Measurements from ENCODE around the gene ZRANB3.
"Not testable (repeated sequence)": the region's sequence is repeated elsewhere in the genome, so short reads cannot be mapped to it uniquely, and the experiment has no call there.

ZRANB3 gene

DNA sequence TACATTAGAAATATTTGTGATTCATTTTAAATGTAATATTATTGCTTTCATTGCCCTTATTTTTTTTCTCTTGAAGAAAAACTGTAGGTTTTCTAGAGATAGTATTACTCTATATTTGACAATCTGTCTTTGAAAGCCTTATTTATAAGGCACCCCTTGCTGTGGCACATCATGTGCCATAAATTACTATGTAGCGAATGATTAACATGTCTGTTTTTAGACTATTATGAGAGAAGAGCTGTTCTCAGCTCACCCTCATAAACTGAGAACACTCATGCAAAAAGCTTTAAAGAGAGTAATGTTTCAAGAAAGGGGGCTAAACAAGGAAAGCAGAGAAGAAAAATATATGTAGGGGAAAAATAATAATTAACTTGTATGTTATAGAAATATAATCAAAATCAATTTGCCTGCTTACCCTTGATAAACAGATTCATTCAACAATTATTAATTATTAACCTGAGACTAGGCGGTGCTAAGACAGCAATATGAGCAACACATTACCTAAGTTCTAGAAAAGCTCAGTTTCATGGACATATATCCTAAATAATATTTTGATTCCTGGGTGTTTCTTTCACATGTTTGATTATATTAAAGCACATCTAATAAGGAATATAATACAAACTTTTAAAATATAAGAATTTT lies 409.9 kb downstream of the ZRANB3 start:
- no peak for DNase-seq

DNA sequence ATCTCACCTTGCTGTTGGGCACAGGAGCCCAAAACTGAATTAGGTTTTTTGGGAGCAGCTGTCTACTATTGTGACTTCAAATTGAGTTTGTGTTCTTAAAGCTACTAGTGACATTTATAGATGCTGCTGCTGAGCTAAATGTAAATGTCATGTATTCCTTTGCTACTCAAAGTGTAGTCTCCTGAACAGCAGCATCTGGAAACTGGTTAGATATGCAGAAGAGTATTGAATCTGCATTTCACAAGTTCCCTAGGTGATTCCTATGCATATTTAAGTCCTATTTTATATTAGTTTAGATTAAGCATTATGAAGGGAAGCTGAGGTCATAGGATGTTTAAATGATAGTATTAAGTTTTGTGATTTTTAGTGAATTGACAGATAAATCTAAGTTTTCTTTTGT lies 411.4 kb downstream of the ZRANB3 start:
- no peak for DNase-seq

DNA sequence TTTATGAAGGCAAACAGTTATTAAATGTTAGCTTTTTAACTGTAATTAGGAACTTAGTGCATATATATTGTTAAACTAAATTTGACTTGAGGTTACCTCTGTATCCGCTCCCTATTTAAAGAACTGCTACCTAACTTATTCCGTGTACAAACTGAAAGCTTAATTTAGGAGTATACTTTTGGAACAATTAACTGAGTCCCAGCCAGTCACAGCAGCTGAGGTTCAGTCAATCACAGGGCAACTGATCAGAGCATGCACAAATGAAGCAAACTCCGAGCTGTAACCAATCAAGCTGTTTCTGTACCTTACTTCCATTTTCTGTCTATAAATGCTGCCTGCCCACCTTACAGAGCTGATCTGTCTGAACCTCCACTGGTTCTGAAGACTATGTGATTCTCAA lies 417.7 kb downstream of the ZRANB3 start:
- DNase-seq, result no peak

DNA sequence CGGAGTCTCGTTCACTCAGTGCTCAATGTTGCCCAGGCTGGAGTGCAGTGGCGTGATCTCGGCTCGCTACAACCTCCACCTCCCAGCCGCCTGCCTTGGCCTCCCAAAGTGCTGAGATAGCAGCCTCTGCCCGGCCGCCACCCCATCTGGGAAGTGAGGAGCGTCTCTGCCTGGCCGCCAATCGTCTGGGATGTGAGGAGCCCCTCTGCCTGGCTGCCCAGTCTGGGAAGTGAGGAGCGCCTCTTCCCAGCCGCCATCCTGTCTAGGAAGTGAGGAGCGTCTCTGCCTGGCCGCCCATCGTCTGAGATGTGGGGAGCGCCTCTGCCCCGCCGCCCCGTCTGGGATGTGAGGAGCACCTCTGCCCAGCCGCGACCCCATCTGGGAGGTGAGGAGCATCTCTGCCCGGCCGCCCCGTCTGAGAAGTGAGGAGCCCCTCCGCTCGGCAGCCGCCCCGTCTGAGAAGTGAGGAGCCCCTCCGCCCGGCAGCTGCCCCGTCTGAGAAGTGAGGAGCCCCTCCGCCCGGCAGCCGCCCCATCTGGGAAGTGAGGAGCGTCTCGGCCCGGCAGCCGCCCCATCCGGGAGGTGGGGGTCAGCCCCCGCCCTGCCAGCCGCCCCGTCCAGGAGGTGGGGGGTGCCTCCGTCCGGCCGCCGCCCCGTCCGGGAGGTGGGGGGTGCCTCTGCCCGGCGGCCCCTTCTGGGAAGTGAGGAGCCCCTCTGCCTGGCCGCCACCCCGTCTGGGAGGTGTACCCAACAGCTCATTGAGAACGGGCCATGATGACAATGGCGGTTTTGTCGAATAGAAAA lies 425.3 kb downstream of the ZRANB3 start:
- not testable (repeated sequence) for DNase-seq

DNA sequence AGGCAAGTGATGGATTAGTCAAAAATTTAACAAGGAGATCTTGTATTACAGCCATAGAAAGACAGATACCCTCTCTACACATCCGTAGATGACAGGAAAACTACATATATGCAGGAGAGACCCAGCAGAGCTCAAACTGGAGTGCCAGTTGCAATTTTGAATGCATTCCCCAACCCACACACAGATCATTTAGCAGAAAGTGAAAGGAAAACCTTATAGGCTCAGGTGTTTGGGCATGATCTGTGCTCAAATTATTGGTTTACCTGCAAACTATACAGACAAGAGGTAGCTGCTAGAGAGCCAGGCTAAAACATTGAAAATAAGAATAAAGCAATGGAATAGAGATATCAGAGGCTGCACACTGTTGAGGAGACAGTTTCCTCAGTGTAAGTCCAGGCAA lies 427.2 kb downstream of the ZRANB3 start:
- DNase-seq, result no peak

DNA sequence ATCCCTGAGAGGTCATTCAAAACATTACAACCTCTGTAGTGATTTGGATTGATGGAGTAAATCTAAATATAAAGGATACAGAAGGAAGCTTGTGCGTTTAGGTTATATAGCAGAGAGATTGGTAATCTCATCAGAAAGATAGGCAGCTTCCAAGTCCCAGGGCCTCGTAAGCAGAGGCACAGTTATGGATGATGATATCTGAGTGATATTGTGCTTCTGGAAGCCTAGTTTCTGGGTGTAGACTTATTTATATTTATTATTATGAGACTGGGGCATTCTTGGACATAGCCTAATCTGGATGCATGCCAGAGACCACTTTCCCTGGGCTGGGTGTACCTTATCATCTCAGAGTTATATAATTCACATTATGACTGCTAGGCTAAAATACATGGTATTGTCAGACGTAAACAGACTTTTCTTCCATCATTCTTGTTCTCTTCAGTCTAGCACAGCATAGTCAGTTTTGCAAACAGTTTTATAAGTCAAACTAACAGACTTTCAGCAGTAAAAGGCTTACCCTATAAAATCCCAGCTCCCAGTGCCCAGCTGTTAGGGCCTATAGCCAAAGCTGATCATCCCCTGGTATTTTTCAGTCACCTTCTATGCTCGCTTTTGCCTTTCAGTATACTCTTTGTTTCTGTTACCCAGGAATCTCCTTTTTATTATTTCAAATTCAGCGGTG lies 431.1 kb downstream of the ZRANB3 start:
- DNase-seq, result no peak

DNA sequence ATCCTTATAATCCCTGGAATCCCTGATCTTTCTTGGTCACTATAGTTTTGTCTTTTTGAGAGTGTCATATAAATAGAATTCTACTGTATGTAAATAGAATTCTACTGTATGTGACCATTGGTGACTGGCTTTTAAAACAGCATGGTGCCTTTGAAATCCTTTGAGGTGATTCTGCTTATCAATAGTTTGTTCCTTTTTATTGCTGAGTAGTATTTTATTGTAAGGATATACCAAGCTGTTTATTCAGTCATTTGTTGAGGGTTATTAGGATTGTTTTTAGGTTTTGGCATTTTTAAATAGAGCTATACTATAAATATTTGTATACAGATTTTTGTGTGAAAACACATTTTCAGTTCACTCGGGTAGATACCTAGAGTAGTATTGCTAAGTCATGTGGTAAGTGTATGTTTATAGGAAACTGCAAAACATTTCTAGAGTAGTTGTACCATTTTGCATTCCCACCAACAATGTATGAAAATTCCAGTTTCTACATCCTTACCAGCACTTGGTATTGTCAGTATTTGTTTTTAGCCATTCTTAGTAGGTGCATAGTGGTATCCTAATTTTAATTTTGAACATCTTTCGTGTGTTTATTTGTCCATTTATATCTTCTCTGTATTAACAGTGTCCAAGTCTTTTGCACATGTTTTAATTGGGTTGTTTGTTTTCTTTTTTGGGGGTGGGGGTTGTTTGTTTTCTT lies 433.3 kb downstream of the ZRANB3 start:
- no peak for DNase-seq

DNA sequence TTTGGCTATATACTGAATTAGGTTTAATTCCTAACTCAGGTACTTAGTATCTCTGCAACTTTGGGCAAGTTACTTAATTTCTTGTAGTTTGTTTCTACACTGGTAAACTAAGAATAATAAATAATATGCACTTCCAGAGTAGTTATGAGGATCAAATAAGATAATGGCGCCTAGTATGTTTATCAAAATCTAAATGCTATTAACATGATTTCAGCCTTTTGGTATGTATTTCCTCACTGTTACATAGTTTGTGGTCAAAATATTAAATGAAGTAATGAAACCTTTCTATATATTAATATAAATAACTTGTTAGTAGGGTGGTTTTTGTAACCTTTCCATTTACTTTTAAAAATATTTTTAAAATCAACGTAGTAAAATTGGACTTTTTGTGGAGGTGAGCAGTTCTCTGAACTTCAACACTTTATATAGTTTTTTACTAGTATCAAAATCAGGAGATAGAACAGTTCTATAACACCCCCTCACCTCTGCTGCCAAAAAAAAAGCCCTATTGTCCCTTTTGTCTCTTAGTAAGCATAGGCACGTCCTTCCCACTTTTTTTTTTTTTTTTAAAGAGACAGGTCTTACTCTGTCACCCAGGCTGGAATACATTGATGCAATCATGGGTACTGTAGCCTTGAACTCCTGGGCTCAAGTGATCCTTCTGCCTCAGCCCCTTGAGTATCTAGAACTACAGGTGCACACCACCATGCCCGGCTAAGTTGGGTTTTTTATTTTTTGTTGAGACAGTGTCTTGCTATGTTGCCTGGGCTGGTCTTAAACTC lies 434.2 kb downstream of the ZRANB3 start:
- DNase-seq, result no peak

DNA sequence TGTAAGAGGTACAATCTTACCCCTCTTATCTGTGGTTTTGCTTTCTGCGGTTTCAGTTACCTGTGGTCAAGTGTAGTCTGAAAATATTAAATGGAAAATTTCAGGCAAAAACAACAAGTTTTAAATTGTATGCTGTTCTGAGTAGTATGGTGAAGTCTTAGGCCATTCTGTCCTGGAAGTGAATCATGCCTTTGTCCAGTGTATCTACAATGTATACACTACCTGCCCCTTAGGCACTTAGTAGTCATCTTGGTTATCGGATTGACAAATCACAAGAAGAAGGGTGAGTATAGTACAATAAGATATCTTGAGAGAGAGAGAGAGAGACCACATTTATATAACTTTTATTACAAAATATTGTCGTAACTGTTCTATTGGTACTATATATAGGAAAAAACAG lies 435.4 kb downstream of the ZRANB3 start:
- no peak for DNase-seq

DNA sequence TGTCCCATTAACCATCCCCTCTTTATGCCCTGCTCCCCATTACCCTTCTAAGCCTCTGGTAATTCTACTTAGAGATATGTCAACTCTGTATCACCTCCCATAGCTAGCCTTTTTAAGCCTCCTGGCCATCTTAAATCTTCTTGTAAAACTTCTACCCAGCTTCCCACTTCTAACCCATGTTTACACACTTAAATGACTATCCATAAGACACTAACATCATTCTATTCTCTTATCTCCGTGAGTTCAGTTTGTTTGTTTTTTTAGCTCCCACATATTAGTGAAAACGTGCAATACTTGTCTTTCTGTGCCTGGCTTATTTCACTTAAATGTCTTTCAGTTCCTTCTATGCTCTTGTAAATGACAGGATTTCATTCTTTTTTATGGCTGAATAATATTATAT lies 436.5 kb downstream of the ZRANB3 start:
- DNase-seq, result no peak

DNA sequence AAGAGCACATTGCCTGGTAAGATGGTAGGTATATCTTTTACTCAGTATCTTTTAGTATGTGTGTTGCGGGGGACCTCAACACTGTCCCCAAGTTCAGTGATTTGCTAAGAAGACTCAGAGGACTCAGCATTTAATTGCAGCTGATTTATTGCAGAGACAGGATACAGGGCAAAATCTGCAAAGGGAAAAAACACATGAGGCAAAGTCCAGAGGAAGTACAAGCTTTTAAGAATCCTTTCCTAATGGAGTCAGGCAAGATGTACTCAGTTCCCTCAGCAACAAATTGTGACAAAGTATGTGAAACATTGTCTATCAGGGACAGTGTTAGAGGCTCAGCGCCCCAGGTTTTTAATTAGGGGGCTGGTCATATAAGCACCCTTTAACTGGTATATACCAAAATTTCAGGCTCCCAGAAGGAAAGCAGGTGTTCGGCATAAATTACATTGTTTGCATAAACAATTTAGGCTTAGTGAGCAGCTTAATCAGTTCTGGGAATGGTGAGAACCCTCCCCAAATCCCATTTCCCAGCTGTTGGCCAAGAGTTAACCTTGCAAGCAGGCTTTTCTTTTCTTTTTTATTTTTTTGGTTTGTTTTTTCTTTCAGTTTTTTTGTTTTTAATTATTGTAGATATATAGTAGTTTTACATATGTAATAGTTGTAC lies 437.2 kb downstream of the ZRANB3 start:
- DNase-seq, result no peak

DNA sequence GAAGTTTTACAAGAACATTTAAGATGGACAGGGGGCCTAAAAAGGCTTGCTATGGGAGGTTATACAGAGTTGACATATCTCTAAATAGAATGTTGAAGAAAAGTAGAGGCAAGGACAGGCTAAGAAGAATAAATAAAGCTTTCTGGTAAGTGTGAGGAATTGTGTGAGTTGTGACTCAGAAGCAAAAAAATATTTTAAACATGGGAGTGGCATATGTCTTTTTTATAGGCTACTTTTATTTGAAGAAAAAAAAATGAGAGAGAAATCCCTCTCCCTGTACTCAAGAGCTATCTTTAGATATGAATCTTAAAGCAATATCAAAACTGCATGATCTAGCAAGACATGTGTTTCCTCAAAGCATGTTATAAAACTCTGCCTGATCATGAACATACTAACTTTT lies 437.8 kb downstream of the ZRANB3 start:
- no peak for DNase-seq

DNA sequence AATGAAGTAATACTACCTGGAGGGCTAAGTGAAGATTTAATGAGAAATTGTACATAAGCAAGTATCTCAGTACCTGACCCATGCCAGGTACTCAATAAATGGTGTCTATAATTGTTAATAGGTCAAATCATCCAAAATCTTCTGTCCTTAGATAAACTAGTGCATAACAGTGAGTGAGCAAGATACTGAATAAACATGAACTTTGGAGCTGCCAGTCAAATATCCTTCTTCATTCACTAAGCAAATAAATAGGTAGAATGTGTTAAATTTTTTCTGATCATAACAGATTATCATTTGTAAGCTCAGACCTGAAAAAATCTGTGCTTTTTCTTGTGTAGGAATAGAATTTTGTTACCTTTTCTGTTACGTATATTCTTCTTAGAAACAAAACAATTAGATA lies 439.3 kb downstream of the ZRANB3 start:
- DNase-seq, result no peak

DNA sequence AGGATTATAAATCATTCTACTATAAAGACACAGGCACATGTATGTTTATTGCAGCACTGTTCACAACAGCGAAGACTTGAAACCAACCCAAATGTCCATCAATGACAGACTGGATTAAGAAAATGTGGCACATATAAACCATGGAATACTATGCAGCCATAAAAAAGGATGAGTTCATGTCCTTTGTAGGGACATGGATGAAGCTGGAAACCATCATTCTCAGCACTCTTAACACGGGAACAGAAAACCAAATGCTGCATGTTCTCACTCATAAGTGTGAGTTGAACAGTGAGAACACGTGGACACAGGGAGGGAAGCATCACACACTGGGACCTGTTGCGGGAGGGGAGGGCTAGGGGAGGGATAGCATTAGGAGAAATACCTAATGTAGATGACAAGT lies 441.4 kb downstream of the ZRANB3 start:
- not testable (repeated sequence) for DNase-seq
